HuH-7.5 (cell line): ENCODE data around the gene WNK4.

Experiments used
- DNase-seq: peaks from one replicate; pipeline ENCODE4 v3.0.0; 2011; ENCODE audit warnings: low spot score

The WNK4 gene

GRCh38 chr17:42841975-42842685 lies 61.7 kb downstream of the WNK4 start:
- DNase-seq = no peak

DNA sequence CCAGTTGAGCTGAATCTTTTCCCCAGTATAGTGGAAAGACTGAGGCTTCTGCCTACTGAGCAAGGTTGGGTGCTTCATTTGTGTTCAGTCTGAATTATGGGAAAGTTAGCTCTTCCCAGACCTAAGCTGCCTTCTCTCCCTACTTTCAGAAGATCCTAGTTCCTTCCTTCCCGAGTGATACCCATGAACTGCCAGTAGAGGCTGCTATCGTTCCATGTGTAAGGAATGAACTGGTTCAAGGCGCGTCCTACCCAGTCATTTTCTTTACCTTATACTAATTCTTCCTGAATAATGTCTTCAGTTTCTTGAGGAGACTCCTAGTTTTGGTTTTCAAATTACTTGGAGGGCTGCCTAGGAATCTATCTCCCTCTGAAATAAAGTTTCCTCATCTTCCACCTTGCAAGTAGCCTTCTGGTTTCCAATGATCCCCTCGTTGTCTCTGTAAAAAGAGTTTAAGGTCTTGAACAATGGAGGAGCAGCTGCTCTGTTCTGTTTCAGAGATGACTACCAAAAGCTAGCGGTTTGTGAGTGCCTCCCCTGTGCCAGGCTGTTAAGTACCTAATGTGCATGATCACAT lies 63.0 kb downstream of the WNK4 start:
- peak; percentile 80 for DNase-seq

DNA sequence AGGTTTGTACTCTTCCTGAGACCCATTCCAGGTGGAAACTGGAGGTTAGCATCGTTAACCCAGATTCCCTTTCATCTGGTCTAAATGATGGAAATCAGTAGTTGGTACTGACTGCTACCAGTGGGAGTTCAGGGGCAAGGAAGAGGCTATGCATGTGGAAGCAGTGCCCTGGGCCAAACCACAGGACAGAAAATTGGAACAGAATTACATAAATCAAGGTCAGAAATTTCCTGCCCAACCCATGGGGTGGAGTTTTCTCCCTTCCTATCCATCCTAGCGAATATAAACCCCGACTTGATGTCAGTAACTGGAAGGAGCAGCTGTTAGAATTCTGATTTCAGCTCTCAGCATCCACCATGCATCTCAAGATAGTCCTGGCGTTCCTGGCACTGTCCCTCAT lies 63.9 kb downstream of the WNK4 start, which contains the start of gene AOC2:
AOC2 (plus strand) TSS at position 310 of the 400 bp plus-strand sequence; CDS start at position 357, 47 bp downstream.
- DNase-seq = no peak

- no peak for DNase-seq
These were observed 64.5 kb downstream of the WNK4 start for GRCh38 chr17:42844761-42845555.

DNA sequence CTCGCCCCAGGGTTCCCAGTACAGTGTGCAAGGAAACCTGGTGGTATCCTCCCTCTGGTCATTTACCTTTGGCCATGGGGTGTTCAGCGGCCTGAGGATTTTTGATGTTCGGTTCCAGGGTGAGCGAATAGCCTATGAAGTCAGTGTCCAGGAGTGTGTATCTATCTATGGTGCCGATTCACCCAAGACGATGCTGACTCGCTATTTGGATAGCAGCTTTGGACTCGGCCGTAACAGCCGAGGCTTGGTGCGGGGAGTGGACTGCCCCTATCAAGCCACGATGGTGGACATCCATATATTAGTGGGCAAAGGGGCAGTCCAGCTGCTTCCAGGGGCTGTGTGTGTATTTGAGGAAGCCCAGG lies 65.1 kb downstream of the WNK4 start:
- DNase-seq = no peak

DNA sequence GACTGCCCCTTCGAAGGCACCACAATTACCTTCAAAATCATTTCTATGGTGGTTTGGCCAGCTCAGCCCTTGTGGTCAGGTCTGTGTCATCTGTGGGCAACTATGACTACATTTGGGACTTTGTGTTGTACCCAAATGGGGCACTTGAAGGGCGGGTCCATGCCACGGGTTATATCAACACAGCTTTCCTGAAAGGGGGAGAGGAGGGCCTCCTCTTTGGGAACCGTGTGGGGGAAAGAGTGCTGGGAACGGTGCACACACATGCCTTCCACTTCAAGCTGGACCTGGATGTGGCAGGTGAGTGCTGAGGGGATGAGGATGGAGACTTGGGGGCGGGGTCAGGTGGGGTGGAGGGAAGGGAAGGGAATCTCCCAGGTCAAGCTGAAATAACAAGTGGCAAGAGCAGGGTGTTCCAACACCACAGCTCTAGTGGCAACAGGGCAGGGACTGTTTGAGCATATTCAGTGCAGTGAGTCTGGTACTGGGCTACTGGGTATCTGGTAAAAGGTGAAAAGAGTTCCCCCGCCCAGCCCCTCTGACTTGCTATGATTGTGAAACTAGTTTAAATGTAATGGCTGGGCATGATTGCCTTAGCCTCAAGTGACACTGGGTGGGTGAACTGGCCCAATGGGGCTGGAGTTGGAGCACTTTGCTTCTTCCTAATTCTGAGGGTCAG lies 65.6 kb downstream of the WNK4 start:
- no peak for DNase-seq
